ENCODE data around the gene HFE.
A peak's percentile ranks its signal among the peaks of the same experiment; 100 is the strongest.

The HFE gene

GRCh38 chr6:26123947-26124780, 36.9 kb downstream of the HFE start:
- 0% methylated on average over 38 to 41 of the region's 45 CpGs for WGBS, 2 experiments (ENCODE audit: insufficient coverage in 2 of 2)
- peaks cover 14% of the 10 kb centered on the region for H3K36me3 ChIP-seq (ENCODE audit: control insufficient read depth, insufficient read depth, low read length)
- H3K4me1 ChIP-seq (ENCODE audit: control insufficient read depth, insufficient read depth, low read length, poor library complexity, severe bottlenecking) = peaks cover 8% of the 10 kb centered on the region
- H3K9me3 ChIP-seq (ENCODE audit: control insufficient read depth, low read length) = no peaks in the 10 kb centered on the region
- H3K27ac ChIP-seq (ENCODE audit: low read depth, low read length, severe bottlenecking) = peak overlapping the region; percentile 97
- peak overlapping the region; percentile 89 for H3K4me3 ChIP-seq (ENCODE audit: extremely low read depth, insufficient read depth, low read length, poor library complexity, severe bottlenecking)

- peaks cover 21% of the 10 kb centered on the region for H3K36me3 ChIP-seq (ENCODE audit: control insufficient read depth, insufficient read depth, low read length)
- H3K9me3 ChIP-seq (ENCODE audit: control insufficient read depth, low read length) = no peaks in the 10 kb centered on the region
- peaks cover 8% of the 10 kb centered on the region for H3K4me1 ChIP-seq (ENCODE audit: control insufficient read depth, insufficient read depth, low read length, poor library complexity, severe bottlenecking)
- peak overlapping the region; percentile 97 for H3K27ac ChIP-seq (ENCODE audit: low read depth, low read length, severe bottlenecking)
- 0 to 2% methylated on average over 7 to 9 of the region's 22 CpGs for WGBS, 2 experiments (ENCODE audit: insufficient coverage in 2 of 2)
- H3K4me3 ChIP-seq (ENCODE audit: extremely low read depth, insufficient read depth, low read length, poor library complexity, severe bottlenecking) = peak overlapping the region; percentile 89
Observed at GRCh38 chr6:26124781-26125685, 37.8 kb downstream of the HFE start.

GRCh38 chr6:26126394-26127235, 39.4 kb downstream of the HFE start:
- H3K4me3 ChIP-seq (ENCODE audit: extremely low read depth, insufficient read depth, low read length, poor library complexity, severe bottlenecking) = peak overlapping the region; percentile 89
- H3K9me3 ChIP-seq (ENCODE audit: control insufficient read depth, low read length) = no peaks in the 10 kb centered on the region
- peaks cover 8% of the 10 kb centered on the region for H3K4me1 ChIP-seq (ENCODE audit: control insufficient read depth, insufficient read depth, low read length, poor library complexity, severe bottlenecking)
- H3K27ac ChIP-seq (ENCODE audit: low read depth, low read length, severe bottlenecking) = peak overlapping the region; percentile 97
- H3K36me3 ChIP-seq (ENCODE audit: control insufficient read depth, insufficient read depth, low read length) = peaks cover 22% of the 10 kb centered on the region
- 8 to 11% methylated on average over 3 to 4 of the region's 8 CpGs for WGBS, 2 experiments (ENCODE audit: insufficient coverage in 2 of 2)

- Histone ChIP-seq H3K4me1 (ENCODE audit: control insufficient read depth, insufficient read depth, low read length, poor library complexity, severe bottlenecking) (peaks cover 8% of the 10 kb centered on the region), H3K36me3 (ENCODE audit: control insufficient read depth, insufficient read depth, low read length) (peaks cover 22% of the 10 kb centered on the region), H3K27ac (ENCODE audit: low read depth, low read length, severe bottlenecking) (no peak overlapping the region), H3K9me3 (ENCODE audit: control insufficient read depth, low read length) (no peaks in the 10 kb centered on the region), H3K4me3 (ENCODE audit: extremely low read depth, insufficient read depth, low read length, poor library complexity, severe bottlenecking) (no peak overlapping the region)
- WGBS, 2 experiments (ENCODE audit: insufficient coverage in 2 of 2) = 100% methylated on average over 1 to 3 of the region's 5 CpGs
Observed at GRCh38 chr6:26128013-26128771, 41.0 kb downstream of the HFE start.

GRCh38 chr6:26129656-26130055, 42.4 kb downstream of the HFE start:
- peaks cover 22% of the 10 kb centered on the region for H3K36me3 ChIP-seq (ENCODE audit: control insufficient read depth, insufficient read depth, low read length)
- no CpG with 5 or more reads among the region's 1 CpG for WGBS, 2 experiments (ENCODE audit: insufficient coverage in 2 of 2)
- H3K27ac ChIP-seq (ENCODE audit: low read depth, low read length, severe bottlenecking) = peak overlapping the region; percentile 10
- H3K4me1 ChIP-seq (ENCODE audit: control insufficient read depth, insufficient read depth, low read length, poor library complexity, severe bottlenecking) = peaks cover 8% of the 10 kb centered on the region
- no peak overlapping the region for H3K4me3 ChIP-seq (ENCODE audit: extremely low read depth, insufficient read depth, low read length, poor library complexity, severe bottlenecking)
- H3K9me3 ChIP-seq (ENCODE audit: control insufficient read depth, low read length) = no peaks in the 10 kb centered on the region

- no peaks in the 10 kb centered on the region for H3K9me3 ChIP-seq (ENCODE audit: control insufficient read depth, low read length)
- H3K27ac ChIP-seq (ENCODE audit: low read depth, low read length, severe bottlenecking) = no peak overlapping the region
- peaks cover 8% of the 10 kb centered on the region for H3K4me1 ChIP-seq (ENCODE audit: control insufficient read depth, insufficient read depth, low read length, poor library complexity, severe bottlenecking)
- no peak overlapping the region for H3K4me3 ChIP-seq (ENCODE audit: extremely low read depth, insufficient read depth, low read length, poor library complexity, severe bottlenecking)
- peaks cover 22% of the 10 kb centered on the region for H3K36me3 ChIP-seq (ENCODE audit: control insufficient read depth, insufficient read depth, low read length)
- WGBS, 2 experiments (ENCODE audit: insufficient coverage in 2 of 2) = 93 to 95% methylated on average over 4 to 6 of the region's 6 CpGs
Observed at GRCh38 chr6:26130581-26131249, 43.5 kb downstream of the HFE start.

GRCh38 chr6:26131618-26132017, 44.4 kb downstream of the HFE start:
- Histone ChIP-seq H3K4me1 (ENCODE audit: control insufficient read depth, insufficient read depth, low read length, poor library complexity, severe bottlenecking) (peaks cover 7% of the 10 kb centered on the region), H3K36me3 (ENCODE audit: control insufficient read depth, insufficient read depth, low read length) (peaks cover 22% of the 10 kb centered on the region), H3K27ac (ENCODE audit: low read depth, low read length, severe bottlenecking) (no peak overlapping the region), H3K4me3 (ENCODE audit: extremely low read depth, insufficient read depth, low read length, poor library complexity, severe bottlenecking) (no peak overlapping the region), H3K9me3 (ENCODE audit: control insufficient read depth, low read length) (no peaks in the 10 kb centered on the region)
- 87 to 92% methylated on average over 2 to 3 of the region's 3 CpGs for WGBS, 2 experiments (ENCODE audit: insufficient coverage in 2 of 2)

GRCh38 chr6:26133730-26134129, 46.5 kb downstream of the HFE start:
- no peaks in the 10 kb centered on the region for H3K4me1 ChIP-seq (ENCODE audit: control insufficient read depth, insufficient read depth, low read length, poor library complexity, severe bottlenecking)
- peaks cover 10% of the 10 kb centered on the region for H3K36me3 ChIP-seq (ENCODE audit: control insufficient read depth, insufficient read depth, low read length)
- 80 to 92% methylated on average over 2 of the region's 2 CpGs for WGBS, 2 experiments (ENCODE audit: insufficient coverage in 2 of 2)
- no peak overlapping the region for H3K27ac ChIP-seq (ENCODE audit: low read depth, low read length, severe bottlenecking)
- no peaks in the 10 kb centered on the region for H3K9me3 ChIP-seq (ENCODE audit: control insufficient read depth, low read length)
- H3K4me3 ChIP-seq (ENCODE audit: extremely low read depth, insufficient read depth, low read length, poor library complexity, severe bottlenecking) = no peak overlapping the region

- no peak overlapping the region for H3K4me3 ChIP-seq (ENCODE audit: extremely low read depth, insufficient read depth, low read length, poor library complexity, severe bottlenecking)
- no peak overlapping the region for H3K27ac ChIP-seq (ENCODE audit: low read depth, low read length, severe bottlenecking)
- no peaks in the 10 kb centered on the region for H3K4me1 ChIP-seq (ENCODE audit: control insufficient read depth, insufficient read depth, low read length, poor library complexity, severe bottlenecking)
- H3K9me3 ChIP-seq (ENCODE audit: control insufficient read depth, low read length) = no peaks in the 10 kb centered on the region
- H3K36me3 ChIP-seq (ENCODE audit: control insufficient read depth, insufficient read depth, low read length) = no peaks in the 10 kb centered on the region
Observed at GRCh38 chr6:26136321-26136720, 49.1 kb downstream of the HFE start.

Measured in mesodermal cell (in vitro differentiated cells).